ENCODE measurements around the gene NAA35. TPM values are rescaled to one million over a fixed set of nuclear protein-coding genes. Genes with fewer than 3 reads are reported as not detected.
"Not testable (repeated sequence)": the region's sequence is repeated elsewhere in the genome, so short reads cannot be mapped to it uniquely, and the experiment has no call there.

Gene NAA35
- total RNA-seq, 1 experiment from 2014 or later, result 15.7 TPM

GRCh38 chr9:86046071-86046636 lies 105.2 kb downstream of the NAA35 start:
- no peak for DNase-seq (ENCODE audit: low read depth in 1 of 2, low spot score in 2 of 2)
- Histone ChIP-seq H3K27me3 (replicated peaks) (no peaks in the 10 kb centered on the region), H3K9me3 (replicated peaks) (no peaks in the 10 kb centered on the region), H3K36me3 (no peaks in the 10 kb centered on the region), H3K4me1 (replicated peaks) (no peaks in the 10 kb centered on the region), H3K4me3 (no peak overlapping the region), H3K27ac (no peak overlapping the region)

GRCh38 chr9:86046930-86047341 lies 106.0 kb downstream of the NAA35 start:
- no peaks in the 10 kb centered on the region for H3K4me1 ChIP-seq (replicated peaks)
- no peaks in the 10 kb centered on the region for H3K27me3 ChIP-seq (replicated peaks)
- no peaks in the 10 kb centered on the region for H3K9me3 ChIP-seq (replicated peaks)
- no peaks in the 10 kb centered on the region for H3K36me3 ChIP-seq
- H3K27ac ChIP-seq, result no peak overlapping the region
- no peak for DNase-seq (ENCODE audit: low read depth in 1 of 2, low spot score in 2 of 2)
- no peak overlapping the region for H3K4me3 ChIP-seq

- no peaks in the 10 kb centered on the region for H3K4me1 ChIP-seq (replicated peaks)
- H3K36me3 ChIP-seq, result no peaks in the 10 kb centered on the region
- no peak overlapping the region for H3K27ac ChIP-seq
- no peak overlapping the region for H3K4me3 ChIP-seq
- H3K9me3 ChIP-seq (replicated peaks), result no peaks in the 10 kb centered on the region
- H3K27me3 ChIP-seq (replicated peaks), result no peaks in the 10 kb centered on the region
- DNase-seq (ENCODE audit: low read depth in 1 of 2, low spot score in 2 of 2), result no peak
These were observed 106.4 kb downstream of the NAA35 start for GRCh38 chr9:86047361-86047760.

- H3K36me3 ChIP-seq; H3K27me3 ChIP-seq (replicated peaks); H3K4me1 ChIP-seq (replicated peaks); H3K27ac ChIP-seq; DNase-seq (ENCODE audit: low read depth in 1 of 2, low spot score in 2 of 2); H3K9me3 ChIP-seq (replicated peaks); H3K4me3 ChIP-seq: not testable (repeated sequence)
These were observed 107.2 kb downstream of the NAA35 start for GRCh38 chr9:86048018-86048742.

GRCh38 chr9:86052556-86053468 lies 111.9 kb downstream of the NAA35 start:
- Histone ChIP-seq H3K4me3 (no peak overlapping the region), H3K4me1 (replicated peaks) (no peaks in the 10 kb centered on the region), H3K27me3 (replicated peaks) (no peaks in the 10 kb centered on the region)

GRCh38 chr9:86054695-86055094 lies 113.7 kb downstream of the NAA35 start:
- H3K27ac ChIP-seq, result no peak overlapping the region
- no peaks in the 10 kb centered on the region for H3K9me3 ChIP-seq (replicated peaks)
- H3K4me1 ChIP-seq (replicated peaks), result no peaks in the 10 kb centered on the region
- H3K4me3 ChIP-seq, result no peak overlapping the region
- no peak for DNase-seq (ENCODE audit: low read depth in 1 of 2, low spot score in 2 of 2)
- no peaks in the 10 kb centered on the region for H3K36me3 ChIP-seq
- H3K27me3 ChIP-seq (replicated peaks), result no peaks in the 10 kb centered on the region

More at GRCh38 chr9:86052556-86053468, 111.9 kb downstream of the NAA35 start:
- Histone ChIP-seq H3K36me3 (no peaks in the 10 kb centered on the region), H3K27ac (no peak overlapping the region), H3K9me3 (replicated peaks) (no peaks in the 10 kb centered on the region)
- no peak for DNase-seq (ENCODE audit: low read depth in 1 of 2, low spot score in 2 of 2)

GRCh38 chr9:86057491-86057890 lies 116.5 kb downstream of the NAA35 start:
- Histone ChIP-seq H3K4me3 (no peak overlapping the region), H3K9me3 (replicated peaks) (no peaks in the 10 kb centered on the region)

GRCh38 chr9:86061972-86062739 lies 121.2 kb downstream of the NAA35 start:
- H3K27ac ChIP-seq, result no peak overlapping the region

More at GRCh38 chr9:86057491-86057890, 116.5 kb downstream of the NAA35 start:
- no peak for DNase-seq (ENCODE audit: low read depth in 1 of 2, low spot score in 2 of 2)
- Histone ChIP-seq H3K36me3 (no peaks in the 10 kb centered on the region), H3K4me1 (replicated peaks) (no peaks in the 10 kb centered on the region), H3K27ac (no peak overlapping the region), H3K27me3 (replicated peaks) (no peaks in the 10 kb centered on the region)

GRCh38 chr9:86062845-86063693 lies 122.1 kb downstream of the NAA35 start:
- no peak for DNase-seq (ENCODE audit: low read depth in 1 of 2, low spot score in 2 of 2)
- no peaks in the 10 kb centered on the region for H3K4me1 ChIP-seq (replicated peaks)
- H3K36me3 ChIP-seq, result no peaks in the 10 kb centered on the region

More at GRCh38 chr9:86061972-86062739, 121.2 kb downstream of the NAA35 start:
- Histone ChIP-seq H3K4me3 (no peak overlapping the region), H3K4me1 (replicated peaks) (no peaks in the 10 kb centered on the region), H3K27me3 (replicated peaks) (no peaks in the 10 kb centered on the region), H3K9me3 (replicated peaks) (no peaks in the 10 kb centered on the region), H3K36me3 (no peaks in the 10 kb centered on the region)
- no peak for DNase-seq (ENCODE audit: low read depth in 1 of 2, low spot score in 2 of 2)

GRCh38 chr9:86064220-86064619 lies 123.3 kb downstream of the NAA35 start:
- no peaks in the 10 kb centered on the region for H3K9me3 ChIP-seq (replicated peaks)
- no peak for DNase-seq (ENCODE audit: low read depth in 1 of 2, low spot score in 2 of 2)

More at GRCh38 chr9:86062845-86063693, 122.1 kb downstream of the NAA35 start:
- Histone ChIP-seq H3K27me3 (replicated peaks) (no peaks in the 10 kb centered on the region), H3K4me3 (no peak overlapping the region), H3K9me3 (replicated peaks) (no peaks in the 10 kb centered on the region), H3K27ac (no peak overlapping the region)

GRCh38 chr9:86069206-86069869 lies 128.4 kb downstream of the NAA35 start:
- no peak for DNase-seq (ENCODE audit: low read depth in 1 of 2, low spot score in 2 of 2)
- Histone ChIP-seq H3K27ac (no peak overlapping the region), H3K4me1 (replicated peaks) (no peaks in the 10 kb centered on the region), H3K36me3 (peaks cover 4% of the 10 kb centered on the region; the same call in 1 of the 2 replicates), H3K4me3 (no peak overlapping the region), H3K9me3 (replicated peaks) (no peaks in the 10 kb centered on the region), H3K27me3 (replicated peaks) (no peaks in the 10 kb centered on the region)

More at GRCh38 chr9:86064220-86064619, 123.3 kb downstream of the NAA35 start:
- no peaks in the 10 kb centered on the region for H3K27me3 ChIP-seq (replicated peaks)
- H3K27ac ChIP-seq, result no peak overlapping the region
- no peak overlapping the region for H3K4me3 ChIP-seq
- no peaks in the 10 kb centered on the region for H3K36me3 ChIP-seq
- no peaks in the 10 kb centered on the region for H3K4me1 ChIP-seq (replicated peaks)
